Lower lobe of right lung (tissue), 2 donors: Measurements from ENCODE around the gene ABCB4. TPM values are rescaled to one million over a fixed set of nuclear protein-coding genes. Genes with fewer than 3 reads are reported as not detected.

Experiments used
- ATAC-seq, 2 donors: fragments of 200-7000 bp; cut with Tn5 transposase; one replicate each; pipeline ENCODE4 v1.9.1; 2020 to 2022; ENCODE audit warnings: mild to moderate bottlenecking in 2 of 2, moderate library complexity in 2 of 2
- DNase-seq: peaks from one replicate; pipeline ENCODE4 v3.0.0-alpha.2; 2020
- H3K27ac ChIP-seq: fragments of 200-600 bp; one replicate; pipeline ENCODE4 v1.8.0; 2022
- H3K27me3 ChIP-seq: fragments of 200-600 bp; one replicate; pipeline ENCODE4 v1.8.0; 2022; ENCODE audit warnings: low read depth
- H3K36me3 ChIP-seq: fragments of 200-600 bp; one replicate; pipeline ENCODE4 v1.8.0; 2022; ENCODE audit warnings: mild to moderate bottlenecking
- H3K4me1 ChIP-seq: fragments of 200-600 bp; one replicate; pipeline ENCODE4 v1.8.0; 2022
- H3K4me3 ChIP-seq: fragments of 200-600 bp; one replicate; pipeline ENCODE4 v1.8.0; 2022; ENCODE audit warnings: mild to moderate bottlenecking
- H3K9me3 ChIP-seq: fragments of 200-600 bp; one replicate; pipeline ENCODE4 v1.8.0; 2022
- intact Hi-C: fragments of 100-400 bp; cut with DNase I; formaldehyde crosslinking; loops from one replicate; pipeline ENCODE4 v1.11.0; 2022
- total RNA-seq: library from RNA; stranded (reverse); fragmentation: NEBNext Ultra II Directional; extraction: Animal tissue kit (Norgen Biotek cat#: 25700); gene quantifications from one replicate; pipeline ENCODE4 v1.2.1, GENCODE V29; 2021
- TF ChIP-seq, protein P1 (sequence below): fragments of 200-600 bp; IDR thresholded peaks from one replicate; pipeline ENCODE4 v1.8.0; 2022; ENCODE audit warnings: antibody characterized with exemption, mild to moderate bottlenecking
- donor health status: DM: no; HTN: yes; CAD: no; lungs with severe emphysema.

The ABCB4 gene
- total RNA-seq, 1 donor from 2014 or later, result not detected

DNA sequence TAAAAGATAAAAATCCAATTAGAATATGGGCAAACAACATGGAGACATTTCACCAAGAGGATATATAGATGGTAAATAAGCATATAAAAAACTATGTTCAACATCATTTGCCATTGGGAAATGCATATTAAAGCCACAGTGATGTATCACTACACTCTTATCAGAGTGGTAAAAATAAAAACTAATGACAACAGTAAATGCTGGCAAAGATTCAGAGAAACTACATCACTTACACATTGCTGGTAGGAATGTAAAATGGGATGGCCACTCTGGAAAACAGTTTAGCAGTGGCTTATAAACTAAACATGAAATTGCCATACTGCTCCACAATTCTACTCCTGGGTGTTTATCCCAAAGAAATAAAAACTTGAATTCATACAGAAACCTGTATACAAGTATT lies 70.8 kb downstream of the ABCB4 start:
- TF ChIP-seq, protein P1, sequence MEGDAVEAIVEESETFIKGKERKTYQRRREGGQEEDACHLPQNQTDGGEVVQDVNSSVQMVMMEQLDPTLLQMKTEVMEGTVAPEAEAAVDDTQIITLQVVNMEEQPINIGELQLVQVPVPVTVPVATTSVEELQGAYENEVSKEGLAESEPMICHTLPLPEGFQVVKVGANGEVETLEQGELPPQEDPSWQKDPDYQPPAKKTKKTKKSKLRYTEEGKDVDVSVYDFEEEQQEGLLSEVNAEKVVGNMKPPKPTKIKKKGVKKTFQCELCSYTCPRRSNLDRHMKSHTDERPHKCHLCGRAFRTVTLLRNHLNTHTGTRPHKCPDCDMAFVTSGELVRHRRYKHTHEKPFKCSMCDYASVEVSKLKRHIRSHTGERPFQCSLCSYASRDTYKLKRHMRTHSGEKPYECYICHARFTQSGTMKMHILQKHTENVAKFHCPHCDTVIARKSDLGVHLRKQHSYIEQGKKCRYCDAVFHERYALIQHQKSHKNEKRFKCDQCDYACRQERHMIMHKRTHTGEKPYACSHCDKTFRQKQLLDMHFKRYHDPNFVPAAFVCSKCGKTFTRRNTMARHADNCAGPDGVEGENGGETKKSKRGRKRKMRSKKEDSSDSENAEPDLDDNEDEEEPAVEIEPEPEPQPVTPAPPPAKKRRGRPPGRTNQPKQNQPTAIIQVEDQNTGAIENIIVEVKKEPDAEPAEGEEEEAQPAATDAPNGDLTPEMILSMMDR, result no peak
- ATAC-seq (no peak), DNase-seq (no peak)
- Histone ChIP-seq H3K27ac (no peak overlapping the region), H3K4me3 (no peak overlapping the region), H3K9me3 (no peaks in the 10 kb centered on the region), H3K36me3 (no peaks in the 10 kb centered on the region), H3K27me3 (no peaks in the 10 kb centered on the region), H3K4me1 (no peaks in the 10 kb centered on the region)
- intact Hi-C loops, result no loop called here

DNA sequence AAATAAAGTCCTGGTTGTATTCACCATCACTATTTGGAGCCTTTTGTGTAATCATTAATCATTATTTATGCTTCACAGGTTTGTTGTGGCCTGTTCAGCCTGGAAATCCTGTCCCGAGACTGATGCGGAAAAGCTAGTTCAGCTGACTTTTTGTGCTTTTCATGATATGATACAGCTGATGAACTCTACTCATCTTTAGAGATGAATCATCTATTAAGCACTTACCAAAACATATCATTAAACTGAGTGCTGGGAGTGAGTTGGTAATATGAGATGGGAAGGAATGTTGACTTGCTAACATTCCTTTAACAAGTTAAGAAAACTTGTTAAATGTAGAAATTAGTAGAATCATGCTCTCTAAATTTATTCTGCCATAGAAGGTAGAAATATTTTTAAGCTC lies 77.0 kb downstream of the ABCB4 start:
- H3K9me3 ChIP-seq, result no peaks in the 10 kb centered on the region

DNA sequence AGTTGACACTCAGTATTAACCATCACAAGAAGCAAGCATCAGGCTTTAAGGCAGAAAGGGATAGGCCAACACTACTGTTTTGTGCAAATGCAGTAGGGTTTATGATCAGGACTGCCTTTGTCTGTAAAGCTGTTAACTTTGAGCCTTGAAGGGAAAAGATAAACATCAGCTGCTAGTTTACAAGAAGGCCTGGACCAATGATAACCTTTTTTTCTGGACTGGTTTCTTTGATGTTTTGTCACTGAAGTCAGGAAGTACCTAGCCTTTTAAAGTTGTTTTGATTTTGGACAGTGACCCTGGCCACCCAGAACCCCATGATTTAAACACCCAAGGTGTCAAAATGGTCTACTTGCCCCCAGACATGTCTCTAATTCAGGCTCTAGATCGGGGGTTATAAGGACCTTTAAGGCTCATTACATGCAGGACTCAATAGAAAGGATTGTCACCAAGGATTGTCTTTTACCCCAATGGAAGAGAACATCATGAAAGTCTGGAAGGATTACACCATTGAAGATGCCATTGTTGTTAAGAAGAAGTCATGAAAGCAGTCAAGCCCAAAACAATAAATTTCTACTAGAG lies 79.9 kb downstream of the ABCB4 start:
- H3K4me3 ChIP-seq, result no peak overlapping the region
- no peaks in the 10 kb centered on the region for H3K9me3 ChIP-seq
- no peak for ATAC-seq
- H3K36me3 ChIP-seq, result peaks cover 31% of the 10 kb centered on the region
- intact Hi-C loops, result no loop called here
- no peaks in the 10 kb centered on the region for H3K27me3 ChIP-seq
- no peaks in the 10 kb centered on the region for H3K4me1 ChIP-seq
- TF ChIP-seq, protein P1, result no peak
- no peak for DNase-seq
- no peak overlapping the region for H3K27ac ChIP-seq

More for the DNA sequence above, 77.0 kb downstream of the ABCB4 start:
- intact Hi-C loops, result no loop called here
- Histone ChIP-seq H3K27ac (no peak overlapping the region), H3K4me3 (no peak overlapping the region), H3K36me3 (peaks cover 6% of the 10 kb centered on the region), H3K27me3 (no peaks in the 10 kb centered on the region), H3K4me1 (no peaks in the 10 kb centered on the region)
- DNase-seq (no peak), ATAC-seq (no peak)
- TF ChIP-seq, protein P1, result no peak

DNA sequence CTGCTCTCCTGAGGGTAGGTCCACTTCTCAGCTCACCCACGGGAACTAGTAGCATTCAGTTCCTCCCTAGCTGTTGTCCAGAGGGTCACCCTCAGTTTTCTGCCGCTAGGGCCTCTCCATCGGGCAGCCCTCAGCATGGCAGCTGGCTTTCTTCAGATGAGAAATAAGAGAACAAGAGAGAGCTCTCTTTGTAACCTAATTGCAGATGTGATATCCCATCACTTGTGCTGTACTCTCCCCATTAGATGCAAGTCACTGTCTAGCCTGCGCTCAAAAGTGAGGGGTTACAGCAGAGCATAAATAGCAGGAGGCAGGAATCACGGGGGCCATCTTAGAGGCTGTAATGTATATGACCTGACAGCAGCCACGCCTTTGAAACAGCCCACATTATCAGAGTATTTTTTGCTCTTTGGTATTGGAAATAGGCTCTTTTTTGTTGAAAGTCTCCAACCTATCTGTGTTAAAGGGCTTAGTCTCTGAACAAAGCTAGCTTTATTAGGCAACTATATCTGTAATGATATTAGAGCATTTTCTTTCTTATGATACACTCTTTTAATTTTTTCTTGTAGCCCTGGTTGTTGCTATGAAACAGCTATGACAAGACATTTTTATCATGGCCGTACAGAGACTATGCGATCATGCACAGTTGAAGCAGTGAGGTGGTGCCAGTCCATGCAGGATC lies 84.3 kb downstream of the ABCB4 start:
- no peak for ATAC-seq
- H3K4me1 ChIP-seq, result no peaks in the 10 kb centered on the region

DNA sequence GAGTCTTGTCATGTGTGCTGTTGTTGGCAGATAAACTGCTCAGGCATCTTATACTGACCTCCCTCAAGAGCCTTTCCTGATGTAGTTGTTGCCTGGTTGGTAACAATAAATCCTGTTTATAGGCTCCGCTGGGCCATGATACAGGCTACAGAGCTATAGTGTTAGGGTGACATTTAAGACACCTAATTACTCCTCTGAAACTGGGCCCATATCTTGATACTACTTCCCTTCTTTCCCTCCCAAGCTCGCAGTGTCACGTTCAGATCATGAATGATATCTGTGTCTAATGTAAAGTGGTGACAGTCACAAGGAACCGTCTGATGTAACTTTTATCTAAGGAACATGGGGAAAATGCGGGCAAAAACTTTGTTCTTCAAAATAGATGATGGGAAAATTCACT lies 94.6 kb downstream of the ABCB4 start:
- Histone ChIP-seq H3K27ac (no peak overlapping the region), H3K27me3 (no peaks in the 10 kb centered on the region), H3K9me3 (no peaks in the 10 kb centered on the region), H3K36me3 (peaks cover 18% of the 10 kb centered on the region), H3K4me1 (no peaks in the 10 kb centered on the region), H3K4me3 (no peak overlapping the region)
- ATAC-seq (no peak), DNase-seq (no peak)
- TF ChIP-seq, protein P1, result no peak
- intact Hi-C loops, result no loop called here

More for the DNA sequence above, 84.3 kb downstream of the ABCB4 start:
- no peak for DNase-seq
- H3K9me3 ChIP-seq, result no peaks in the 10 kb centered on the region
- intact Hi-C loops, result no loop called here
- H3K36me3 ChIP-seq, result peaks cover 30% of the 10 kb centered on the region
- H3K27ac ChIP-seq, result no peak overlapping the region
- H3K4me3 ChIP-seq, result no peak overlapping the region
- H3K27me3 ChIP-seq, result no peaks in the 10 kb centered on the region
- TF ChIP-seq, protein P1, result no peak
